ENCODE data around the gene CAMTA1. TPM values are rescaled to one million over a fixed set of nuclear protein-coding genes. Genes with fewer than 3 reads are reported as not detected.

The CAMTA1 gene
- total RNA-seq, 1 donor from 2014 or later = 77.6 TPM

DNA sequence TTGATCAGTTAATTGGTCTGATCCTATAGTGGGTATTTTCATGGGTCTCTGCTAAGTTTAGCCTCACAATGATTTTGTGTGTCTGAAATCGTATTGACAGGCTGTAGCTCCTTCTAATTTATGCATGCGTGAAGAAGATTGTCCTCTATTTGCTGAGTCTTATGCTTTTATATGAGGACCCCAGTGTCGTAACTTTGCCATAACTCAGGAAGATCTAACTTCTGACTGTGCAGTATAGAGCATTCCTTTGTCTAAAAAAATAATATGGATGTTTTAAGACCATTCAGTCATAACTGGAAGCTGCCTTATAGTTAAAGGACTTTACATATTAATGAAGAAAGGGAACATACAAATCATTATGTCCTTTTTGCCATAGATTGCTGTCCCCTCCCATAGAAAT is 73.3 kb downstream of the CAMTA1 start:
- Histone ChIP-seq H3K4me1 (ENCODE audit: insufficient read depth, low read length) (peaks cover 15% of the 10 kb centered on the region), H3K79me2 (ENCODE audit: insufficient read depth, low read length) (peaks cover 11% of the 10 kb centered on the region), H3K36me3 (ENCODE audit: insufficient read depth, low read length) (no peaks in the 10 kb centered on the region), H3K27ac (ENCODE audit: low read depth, low read length) (no peak overlapping the region), H3K27me3 (ENCODE audit: insufficient read depth, low read length) (no peaks in the 10 kb centered on the region), H4K20me1 (ENCODE audit: insufficient read depth, low read length) (no peaks in the 10 kb centered on the region), H2AFZ (ENCODE audit: low read depth, low read length) (no peak overlapping the region), H3K9me3 (ENCODE audit: insufficient read depth, low read depth, low read length) (no peaks in the 10 kb centered on the region), H3K4me2 (ENCODE audit: low read length) (no peak overlapping the region), H3K4me3 (ENCODE audit: insufficient read depth, low read depth, low read length) (no peak overlapping the region), H3K9ac (ENCODE audit: low read length) (no peak overlapping the region)
- FAIRE-seq (no peak), DNase-seq (ENCODE audit: low read depth) (no peak)
- peaks cover 12% of the 10 kb centered on the region for H3K36me3 Mint-ChIP-seq (ENCODE audit: low read depth, unreplicated experiment)
- H3K27me3 Mint-ChIP-seq (ENCODE audit: low read depth, unreplicated experiment) = no peaks in the 10 kb centered on the region
- H3K9me3 Mint-ChIP-seq (ENCODE audit: unreplicated experiment) = peaks cover 2% of the 10 kb centered on the region
- H3K27ac Mint-ChIP-seq (ENCODE audit: unreplicated experiment) = no peak overlapping the region
- TF ChIP-seq, protein P1, sequence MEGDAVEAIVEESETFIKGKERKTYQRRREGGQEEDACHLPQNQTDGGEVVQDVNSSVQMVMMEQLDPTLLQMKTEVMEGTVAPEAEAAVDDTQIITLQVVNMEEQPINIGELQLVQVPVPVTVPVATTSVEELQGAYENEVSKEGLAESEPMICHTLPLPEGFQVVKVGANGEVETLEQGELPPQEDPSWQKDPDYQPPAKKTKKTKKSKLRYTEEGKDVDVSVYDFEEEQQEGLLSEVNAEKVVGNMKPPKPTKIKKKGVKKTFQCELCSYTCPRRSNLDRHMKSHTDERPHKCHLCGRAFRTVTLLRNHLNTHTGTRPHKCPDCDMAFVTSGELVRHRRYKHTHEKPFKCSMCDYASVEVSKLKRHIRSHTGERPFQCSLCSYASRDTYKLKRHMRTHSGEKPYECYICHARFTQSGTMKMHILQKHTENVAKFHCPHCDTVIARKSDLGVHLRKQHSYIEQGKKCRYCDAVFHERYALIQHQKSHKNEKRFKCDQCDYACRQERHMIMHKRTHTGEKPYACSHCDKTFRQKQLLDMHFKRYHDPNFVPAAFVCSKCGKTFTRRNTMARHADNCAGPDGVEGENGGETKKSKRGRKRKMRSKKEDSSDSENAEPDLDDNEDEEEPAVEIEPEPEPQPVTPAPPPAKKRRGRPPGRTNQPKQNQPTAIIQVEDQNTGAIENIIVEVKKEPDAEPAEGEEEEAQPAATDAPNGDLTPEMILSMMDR (IDR thresholded peaks at IDR 0.05; ENCODE audit: insufficient read depth, low read depth, low read length) = no peak
- no peak for TF ChIP-seq EZH2 (IDR thresholded peaks at IDR 0.05; ENCODE audit: insufficient read depth, low read length)
- H3K4me1 Mint-ChIP-seq (ENCODE audit: low read depth, unreplicated experiment) = peaks cover 24% of the 10 kb centered on the region
- no peak overlapping the region for H3K4me3 Mint-ChIP-seq (ENCODE audit: unreplicated experiment)

DNA sequence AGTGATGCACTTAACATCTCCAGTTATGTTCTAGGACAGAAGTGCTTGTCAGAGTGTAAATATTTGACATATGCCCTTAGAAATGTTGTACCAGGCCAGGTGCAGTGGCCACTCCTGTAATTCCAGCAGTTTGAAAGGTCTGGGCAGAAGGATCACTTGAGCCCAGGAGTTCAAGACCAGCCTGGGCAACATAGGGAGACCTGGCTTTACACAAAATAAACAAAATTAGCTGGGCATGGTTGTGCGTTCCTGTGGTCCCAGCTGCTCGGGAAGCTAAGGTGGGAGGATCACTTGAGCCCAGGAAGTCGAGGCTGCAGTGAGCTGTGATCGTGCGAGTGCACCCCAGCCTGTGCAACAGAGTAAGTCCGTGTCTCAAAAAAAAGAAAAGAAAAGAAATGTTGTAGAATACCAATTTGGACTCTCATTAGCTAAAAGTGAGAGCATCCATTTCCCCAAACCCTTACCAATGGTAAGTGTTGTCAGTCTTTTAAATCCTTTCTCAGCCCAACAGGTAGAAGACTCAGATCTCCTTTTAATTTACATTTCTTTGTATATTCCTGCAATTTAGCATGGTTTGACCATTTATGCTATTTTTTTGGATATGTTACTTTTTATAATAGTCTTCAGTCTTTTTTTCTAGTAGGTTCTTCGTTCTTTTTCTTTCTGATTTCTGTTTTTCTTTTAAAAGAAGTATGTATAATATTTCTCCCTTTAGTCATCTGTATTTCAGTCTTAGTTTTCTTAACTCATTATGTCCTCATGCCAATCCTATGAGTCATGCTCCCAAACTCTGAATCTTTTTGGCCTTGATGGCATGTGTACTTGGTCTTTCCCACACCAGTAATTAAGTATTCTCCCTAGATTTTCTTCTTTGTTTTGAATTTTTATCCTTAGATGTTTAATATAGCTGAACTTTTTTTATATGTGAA is 74.4 kb downstream of the CAMTA1 start:
- H3K9me3 Mint-ChIP-seq (ENCODE audit: unreplicated experiment) = peaks cover 4% of the 10 kb centered on the region
- H3K36me3 ChIP-seq (ENCODE audit: insufficient read depth, low read length) = no peaks in the 10 kb centered on the region
- FAIRE-seq (no peak), DNase-seq (ENCODE audit: low read depth) (peak; percentile 98)
- peak overlapping the region; percentile 52 for H3K9ac ChIP-seq (ENCODE audit: low read length)
- H3K4me1 ChIP-seq (ENCODE audit: insufficient read depth, low read length) = peaks cover 15% of the 10 kb centered on the region
- H2AFZ ChIP-seq (ENCODE audit: low read depth, low read length) = no peak overlapping the region
- no peaks in the 10 kb centered on the region for H3K27me3 Mint-ChIP-seq (ENCODE audit: low read depth, unreplicated experiment)
- TF ChIP-seq EZH2 (IDR thresholded peaks at IDR 0.05; ENCODE audit: insufficient read depth, low read length) = no peak
- TF ChIP-seq, protein P1 (IDR thresholded peaks at IDR 0.05; ENCODE audit: insufficient read depth, low read depth, low read length) = no peak
- peaks cover 6% of the 10 kb centered on the region for H4K20me1 ChIP-seq (ENCODE audit: insufficient read depth, low read length)
- H3K4me3 ChIP-seq (ENCODE audit: insufficient read depth, low read depth, low read length) = peak overlapping the region; percentile 40
- H3K27me3 ChIP-seq (ENCODE audit: insufficient read depth, low read length) = no peaks in the 10 kb centered on the region
- H3K27ac ChIP-seq (ENCODE audit: low read depth, low read length) = peak overlapping the region; percentile 87
- H3K4me1 Mint-ChIP-seq (ENCODE audit: low read depth, unreplicated experiment) = peaks cover 30% of the 10 kb centered on the region
- H3K79me2 ChIP-seq (ENCODE audit: insufficient read depth, low read length) = peaks cover 16% of the 10 kb centered on the region
- H3K36me3 Mint-ChIP-seq (ENCODE audit: low read depth, unreplicated experiment) = peaks cover 13% of the 10 kb centered on the region
- no peaks in the 10 kb centered on the region for H3K9me3 ChIP-seq (ENCODE audit: insufficient read depth, low read depth, low read length)
- peak overlapping the region; percentile 76 for H3K4me2 ChIP-seq (ENCODE audit: low read length)
- H3K4me3 Mint-ChIP-seq (ENCODE audit: unreplicated experiment) = peak overlapping the region; percentile 60
- peak overlapping the region; percentile 86 for H3K27ac Mint-ChIP-seq (ENCODE audit: unreplicated experiment)

DNA sequence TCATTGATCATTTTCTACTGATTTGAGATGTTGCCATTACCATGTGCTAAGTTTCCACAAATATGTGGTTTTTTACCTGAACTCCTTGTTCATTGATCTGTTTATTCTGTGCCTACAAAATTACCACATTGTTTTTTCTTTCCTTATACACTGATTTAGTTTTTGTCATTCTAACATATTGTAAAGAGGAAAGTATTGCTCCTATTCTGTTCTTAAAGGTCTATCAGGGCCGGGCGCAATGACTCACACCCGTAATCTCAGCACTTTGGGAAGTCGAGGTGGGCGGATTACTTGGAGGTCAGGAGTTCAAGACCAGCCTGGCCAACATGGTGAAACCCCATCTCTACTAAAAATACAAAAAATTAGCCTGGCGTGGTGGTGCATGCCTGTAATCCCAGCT is 75.1 kb downstream of the CAMTA1 start:
- DNase-seq (ENCODE audit: low read depth) (peak; percentile 75), FAIRE-seq (no peak)
- no peaks in the 10 kb centered on the region for H3K36me3 ChIP-seq (ENCODE audit: insufficient read depth, low read length)
- no peaks in the 10 kb centered on the region for H3K27me3 ChIP-seq (ENCODE audit: insufficient read depth, low read length)
- no peak overlapping the region for H2AFZ ChIP-seq (ENCODE audit: low read depth, low read length)
- peaks cover 15% of the 10 kb centered on the region for H3K4me1 ChIP-seq (ENCODE audit: insufficient read depth, low read length)
- Mint-ChIP-seq H3K27me3 (ENCODE audit: low read depth, unreplicated experiment) (no peaks in the 10 kb centered on the region), H3K4me3 (ENCODE audit: unreplicated experiment) (peak overlapping the region; percentile 15), H3K27ac (ENCODE audit: unreplicated experiment) (peak overlapping the region; percentile 86), H3K4me1 (ENCODE audit: low read depth, unreplicated experiment) (peaks cover 32% of the 10 kb centered on the region), H3K9me3 (ENCODE audit: unreplicated experiment) (peaks cover 4% of the 10 kb centered on the region), H3K36me3 (ENCODE audit: low read depth, unreplicated experiment) (peaks cover 10% of the 10 kb centered on the region)
- H3K9ac ChIP-seq (ENCODE audit: low read length) = peak overlapping the region; percentile 22
- no peak for TF ChIP-seq EZH2 (IDR thresholded peaks at IDR 0.05; ENCODE audit: insufficient read depth, low read length)
- TF ChIP-seq, protein P1 (IDR thresholded peaks at IDR 0.05; ENCODE audit: insufficient read depth, low read depth, low read length) = no peak
- peak overlapping the region; percentile 87 for H3K27ac ChIP-seq (ENCODE audit: low read depth, low read length)
- peaks cover 6% of the 10 kb centered on the region for H4K20me1 ChIP-seq (ENCODE audit: insufficient read depth, low read length)
- no peak overlapping the region for H3K4me3 ChIP-seq (ENCODE audit: insufficient read depth, low read depth, low read length)
- H3K79me2 ChIP-seq (ENCODE audit: insufficient read depth, low read length) = peaks cover 19% of the 10 kb centered on the region
- peak overlapping the region; percentile 76 for H3K4me2 ChIP-seq (ENCODE audit: low read length)
- H3K9me3 ChIP-seq (ENCODE audit: insufficient read depth, low read depth, low read length) = no peaks in the 10 kb centered on the region

Measured in astrocyte (in vitro differentiated cells and primary cell).